Common myeloid progenitor, CD34-positive (primary cell): ENCODE data around the gene PRKCE.

Experiments used
- CTCF ChIA-PET: fragments of 350-600 bp; sonication (Branson Sonifier 250); formaldehyde crosslinking; loops from one replicate; lab custom pipeline; 2021; ENCODE audit warnings: antibody characterized with exemption; lab: Charles Lee
- POLR2A ChIA-PET: fragments of 350-600 bp; sonication (Branson Sonifier 250); formaldehyde crosslinking; loops from one replicate; lab custom pipeline; 2021; ENCODE audit warnings: antibody characterized with exemption; lab: Charles Lee
- DNase-seq, 3 donors: peaks; one replicate each; pipeline versions ENCODE4 v3.0.0 to v3.0.0-alpha.2; 2013
- H3K27ac ChIP-seq, 2 experiments: 1 replicate in 1 of 2; 2 replicates in 1 of 2; pipeline ENCODE4 v1.7.0; 2013; ENCODE audit warnings: inconsistent platforms in 2 of 2, low read length in 2 of 2, mild to moderate bottlenecking in 2 of 2, low read depth in 1 of 2, moderate library complexity in 1 of 2; ENCODE audit not compliant: severe bottlenecking in 2 of 2, insufficient read depth in 1 of 2, poor library complexity in 1 of 2
- H3K27me3 ChIP-seq, 5 experiments: replicated peaks in 2 of 5; 1 replicate in 3 of 5; 2 replicates in 2 of 5; pipeline versions ENCODE4 v1.6.1 to v1.7.0; 2013; ENCODE audit warnings: low read length in 4 of 5, mild to moderate bottlenecking in 2 of 5, moderate library complexity in 2 of 5, inconsistent platforms in 1 of 5; ENCODE audit not compliant: insufficient read depth in 5 of 5, control insufficient read depth in 4 of 5
- H3K36me3 ChIP-seq, 4 experiments: 1 replicate in 2 of 4; 2 replicates in 2 of 4; pipeline versions ENCODE4 v1.6.1 to v1.7.0; 2013; ENCODE audit warnings: low read length in 3 of 4, control low read depth in 1 of 4, mild to moderate bottlenecking in 1 of 4; ENCODE audit not compliant: control insufficient read depth in 4 of 4, insufficient read depth in 4 of 4
- H3K4me1 ChIP-seq, 4 experiments: 1 replicate in 3 of 4; 2 replicates in 1 of 4; pipeline versions ENCODE4 v1.6.1 to v1.7.1; 2013; ENCODE audit warnings: low read length in 3 of 4, mild to moderate bottlenecking in 3 of 4, control low read depth in 1 of 4, inconsistent platforms in 1 of 4, moderate library complexity in 1 of 4; ENCODE audit not compliant: control insufficient read depth in 4 of 4, insufficient read depth in 4 of 4; ENCODE audit errors: control extremely low read depth in 1 of 4
- H3K4me3 ChIP-seq, 7 experiments: 1 replicate in 4 of 7; 2 replicates in 3 of 7; pipeline versions ENCODE4 v1.5.1 to v1.7.0; 2013; ENCODE audit warnings: mild to moderate bottlenecking in 7 of 7, low read length in 6 of 7, moderate library complexity in 6 of 7, inconsistent platforms in 2 of 7, low read depth in 2 of 7, control low read depth in 1 of 7; ENCODE audit not compliant: insufficient read depth in 4 of 7, control insufficient read depth in 1 of 7; ENCODE audit errors: extremely low read depth in 1 of 7
- H3K9me3 ChIP-seq, 5 experiments: 1 replicate in 4 of 5; 2 replicates in 1 of 5; pipeline versions ENCODE4 v1.6.1 to v1.7.1; 2013; ENCODE audit warnings: low read length in 4 of 5, mild to moderate bottlenecking in 2 of 5, inconsistent platforms in 1 of 5, low read depth in 1 of 5, moderate library complexity in 1 of 5; ENCODE audit not compliant: control insufficient read depth in 4 of 5, insufficient read depth in 2 of 5; ENCODE audit errors: control extremely low read depth in 1 of 5
- WGBS: methylation state at CpG from one replicate; pipeline ENCODE4 v1.1.5; 2013; ENCODE audit not compliant: insufficient coverage; 5-methylcytosine and 5-hydroxymethylcytosine counted together

The PRKCE gene

GRCh38 chr2:45872211-45872610 lies 220.7 kb downstream of the PRKCE start:
- no peak for DNase-seq
- ChIA-PET CTCF (interaction anchor here (1.2 to 1.3 kb wide), 3 partner anchors 12 to 47 kb away, joined by 4 read pairs; no protein-coding TSS in a partner anchor), POLR2A (no interaction called here)
- 91% methylated on average over 5 of the region's 5 CpGs for WGBS
- H3K4me1 ChIP-seq: peaks cover 0 to 28% (median 16%) of the 10 kb centered on the region in 4 experiments
- H3K27ac ChIP-seq: no peak overlapping the region
- H3K27me3 ChIP-seq: no peaks in the 10 kb centered on the region
- H3K36me3 ChIP-seq: peaks cover 0 to 10% (median 0%) of the 10 kb centered on the region in 4 experiments
- no peak overlapping the region for H3K4me3 ChIP-seq
- peaks cover 0 to 12% (median 4%) of the 10 kb centered on the region in 5 experiments for H3K9me3 ChIP-seq

DNA sequence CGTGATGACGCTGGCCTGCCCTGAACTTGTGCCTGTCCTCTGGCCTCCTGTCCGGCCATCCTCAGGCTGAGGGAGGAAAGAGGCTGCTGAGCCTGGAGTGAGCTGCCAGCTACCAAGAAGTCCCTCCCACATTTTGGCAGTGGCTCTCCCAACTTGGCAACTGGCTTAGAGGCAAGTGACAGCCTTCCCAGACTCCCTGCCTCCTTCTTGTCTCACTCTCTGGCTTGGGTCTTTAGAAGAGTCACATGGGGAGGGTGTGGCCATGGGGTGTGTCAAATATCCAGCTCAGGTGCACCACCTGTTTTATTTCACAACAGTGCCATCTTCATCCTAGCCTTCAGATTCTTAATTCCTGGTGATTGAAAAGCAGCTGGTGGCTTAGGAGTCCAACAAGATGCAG lies 222.9 kb downstream of the PRKCE start:
- POLR2A ChIA-PET: no interaction called here
- Histone ChIP-seq H3K36me3 (peaks cover 0 to 16% (median 4%) of the 10 kb centered on the region in 4 experiments), H3K4me3 (no peak overlapping the region), H3K9me3 (peaks cover 0 to 12% (median 8%) of the 10 kb centered on the region in 5 experiments), H3K27me3 (no peaks in the 10 kb centered on the region), H3K27ac (no peak overlapping the region), H3K4me1 (peaks cover 0 to 20% (median 14%) of the 10 kb centered on the region in 4 experiments)
- 100% methylated on average over 3 of the region's 3 CpGs for WGBS
- CTCF ChIA-PET: interaction anchor here (1.3 to 2.6 kb wide), 3 partner anchors 12 to 22 kb away, joined by 3 to 8 read pairs (median 3); no protein-coding TSS in a partner anchor
- DNase-seq: no peak

DNA sequence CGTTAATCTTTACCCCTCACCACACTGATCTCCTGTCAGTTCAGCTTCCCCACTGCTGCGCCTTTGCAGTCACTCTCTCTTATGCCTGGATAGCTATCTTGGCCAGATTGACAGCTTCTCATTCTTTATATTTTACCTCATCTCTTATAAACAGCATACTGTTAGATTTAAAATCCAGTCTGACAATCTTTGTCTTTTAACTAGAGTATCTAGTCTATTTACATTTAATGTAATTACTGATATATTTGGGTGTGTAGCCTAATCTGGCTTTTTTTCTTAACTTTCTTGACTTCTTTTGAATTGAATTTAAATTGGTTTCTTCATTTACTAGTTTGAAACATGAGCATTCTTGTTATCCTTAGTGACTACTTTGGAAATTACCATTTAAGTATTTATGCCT lies 225.1 kb downstream of the PRKCE start:
- DNase-seq: no peak
- Histone ChIP-seq H3K27ac (no peak overlapping the region), H3K27me3 (no peaks in the 10 kb centered on the region), H3K4me1 (peaks cover 0 to 2% (median under 1%) of the 10 kb centered on the region in 4 experiments), H3K4me3 (no peak overlapping the region), H3K9me3 (peaks cover 0 to 12% (median 8%) of the 10 kb centered on the region in 5 experiments), H3K36me3 (peaks cover 0 to 16% (median 4%) of the 10 kb centered on the region in 4 experiments)
- 95% methylated on average over 2 of the region's 2 CpGs for WGBS
- CTCF ChIA-PET: interaction anchor here (2.3 kb wide), 1 partner anchor 10 kb away, joined by 8 read pairs; no protein-coding TSS in a partner anchor
- POLR2A ChIA-PET: interaction anchor here (0.5 kb wide), 1 partner anchor 1693 kb away, joined by 4 read pairs; no protein-coding TSS in a partner anchor

DNA sequence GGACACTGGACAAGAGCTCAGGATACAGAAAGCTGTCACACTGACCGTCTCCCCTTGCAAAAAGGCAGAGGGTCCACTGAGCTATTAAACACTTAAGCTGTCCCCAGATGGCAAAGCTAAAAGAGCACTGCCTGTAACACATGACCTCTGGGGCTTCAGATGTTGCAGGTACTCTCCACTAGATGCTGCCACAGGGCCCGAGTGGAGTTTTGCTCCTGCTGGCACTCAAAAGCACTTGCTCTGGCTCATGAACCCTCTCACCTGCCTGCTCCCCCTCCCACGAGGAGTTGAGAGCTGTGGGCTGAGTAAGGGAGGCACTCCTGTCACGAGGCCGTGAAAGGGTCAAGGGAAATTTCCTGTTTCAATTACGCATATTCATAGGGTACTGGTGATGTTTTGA lies 227.9 kb downstream of the PRKCE start:
- peaks cover 0 to 12% (median 8%) of the 10 kb centered on the region in 5 experiments for H3K9me3 ChIP-seq
- DNase-seq: no peak
- CTCF ChIA-PET: interaction anchor here (1.2 to 1.7 kb wide), 4 partner anchors 8 to 29 kb away, joined by 3 to 5 read pairs (median 4); no protein-coding TSS in a partner anchor
- no peak overlapping the region for H3K27ac ChIP-seq
- POLR2A ChIA-PET: no interaction called here
- H3K4me3 ChIP-seq: no peak overlapping the region
- no peaks in the 10 kb centered on the region for H3K27me3 ChIP-seq
- peaks cover 0 to 12% (median 4%) of the 10 kb centered on the region in 4 experiments for H3K36me3 ChIP-seq
- H3K4me1 ChIP-seq: peaks cover 0 to 15% (median 5%) of the 10 kb centered on the region in 4 experiments
- 98% methylated on average over 3 of the region's 6 CpGs for WGBS

- H3K27ac ChIP-seq: no peak overlapping the region
- H3K9me3 ChIP-seq: peaks cover 0 to 12% (median 8%) of the 10 kb centered on the region in 5 experiments
- POLR2A ChIA-PET: no interaction called here
- H3K36me3 ChIP-seq: peaks cover 0 to 9% (median 4%) of the 10 kb centered on the region in 4 experiments
- WGBS: 100% methylated on average over 2 of the region's 2 CpGs
- no peaks in the 10 kb centered on the region for H3K27me3 ChIP-seq
- H3K4me3 ChIP-seq: no peak overlapping the region
- CTCF ChIA-PET: interaction anchor here (1.6 to 1.8 kb wide), 3 partner anchors 11 to 29 kb away, joined by 3 to 4 read pairs (median 4); no protein-coding TSS in a partner anchor
- DNase-seq: no peak
- H3K4me1 ChIP-seq: peaks cover 0 to 19% (median 8%) of the 10 kb centered on the region in 4 experiments
Measured at GRCh38 chr2:45879936-45880335, 228.5 kb downstream of the PRKCE start.

- Histone ChIP-seq H3K27me3 (no peaks in the 10 kb centered on the region), H3K4me3 (no peak overlapping the region), H3K9me3 (peaks cover 0 to 4% (median 0%) of the 10 kb centered on the region in 5 experiments), H3K27ac (no peak overlapping the region), H3K4me1 (peaks cover 0 to 34% (median 24%) of the 10 kb centered on the region in 4 experiments), H3K36me3 (peaks cover 0 to 7% (median 3%) of the 10 kb centered on the region in 4 experiments)
- WGBS: 100% methylated on average over 6 of the region's 7 CpGs
- ChIA-PET POLR2A (interaction anchor here (0.6 kb wide), 1 partner anchor 950 kb away, joined by 3 read pairs; no protein-coding TSS in a partner anchor), CTCF (interaction anchor here (0.8 to 2.5 kb wide), 4 partner anchors 17 to 53 kb away, joined by 4 to 13 read pairs (median 4); no protein-coding TSS in a partner anchor)
- no peak for DNase-seq
Measured at GRCh38 chr2:45881970-45882581, 230.6 kb downstream of the PRKCE start.
